Measurements from ENCODE around the gene CACNB4.

- TF ChIP-seq CTCF (conservative IDR thresholded peaks at IDR 0.05; ENCODE audit: low read depth, low read length) (no peak), EZH2 (IDR thresholded peaks at IDR 0.05; ENCODE audit: low read length, unreplicated experiment) (no peak), EZH2phosphoT487 (IDR thresholded peaks at IDR 0.05; ENCODE audit: borderline replicate concordance, low read length) (no peak)
These were observed 119.2 kb downstream of the CACNB4 start for GRCh38 chr2:151979694-151980093.

Measured in PC-3 (cell line).